Fibroblast of the aortic adventitia (primary cell): Measurements from ENCODE around the gene GFPT2. TPM values are rescaled to one million over a fixed set of nuclear protein-coding genes. Genes with fewer than 3 reads are reported as not detected.

Source experiments
- DNase-seq: peaks from one replicate; pipeline ENCODE4 v3.0.0-alpha.2; 2010; ENCODE audit warnings: low read depth
- H3K4me3 ChIP-seq: 2 replicates; pipeline ENCODE4 v1.5.1; 2011; ENCODE audit warnings: low read depth, mild to moderate bottlenecking, control low read depth, low read length, moderate library complexity
- CTCF ChIP-seq: IDR thresholded peaks from 2 replicates; pipeline ENCODE4 v1.5.1; 2011; ENCODE audit warnings: mild to moderate bottlenecking, low read length, control low read depth, inconsistent platforms; ENCODE audit not compliant: insufficient read depth
- total RNA-seq: library from RNA; depleted of rRNA; stranded (reverse); fragments of >200 nt; gene quantifications from 2 replicates; pipeline ENCODE4 v1.2.3, GENCODE V29; 2012; ENCODE audit warnings: low replicate concordance

The GFPT2 gene
- total RNA-seq, 1 donor = 69.8 TPM

GRCh38 chr5:180334751-180335613, 18.2 kb downstream of the GFPT2 start:
- TF ChIP-seq CTCF = no peak
- DNase-seq = no peak
- no peak overlapping the region for H3K4me3 ChIP-seq

- no peak for DNase-seq
- no peak for TF ChIP-seq CTCF
- no peak overlapping the region for H3K4me3 ChIP-seq
These were observed 19.0 kb downstream of the GFPT2 start for GRCh38 chr5:180334176-180334575.

GRCh38 chr5:180333661-180334060, 19.5 kb downstream of the GFPT2 start:
- peak; percentile 85 for DNase-seq
- TF ChIP-seq CTCF = no peak
- no peak overlapping the region for H3K4me3 ChIP-seq

- no peak overlapping the region for H3K4me3 ChIP-seq
- no peak for TF ChIP-seq CTCF
- DNase-seq = peak; percentile 35
These were observed 20.3 kb downstream of the GFPT2 start for GRCh38 chr5:180332861-180333260.

- peak; percentile 71 for DNase-seq
- no peak overlapping the region for H3K4me3 ChIP-seq
- TF ChIP-seq CTCF = peak; percentile 50
These were observed 21.1 kb downstream of the GFPT2 start for GRCh38 chr5:180332051-180332517.

- no peak for DNase-seq
- no peak for TF ChIP-seq CTCF
- H3K4me3 ChIP-seq = no peak overlapping the region
These were observed 21.5 kb downstream of the GFPT2 start for GRCh38 chr5:180331647-180331950.
